ENCODE measurements around the gene RPA3.

Gene RPA3

DNA sequence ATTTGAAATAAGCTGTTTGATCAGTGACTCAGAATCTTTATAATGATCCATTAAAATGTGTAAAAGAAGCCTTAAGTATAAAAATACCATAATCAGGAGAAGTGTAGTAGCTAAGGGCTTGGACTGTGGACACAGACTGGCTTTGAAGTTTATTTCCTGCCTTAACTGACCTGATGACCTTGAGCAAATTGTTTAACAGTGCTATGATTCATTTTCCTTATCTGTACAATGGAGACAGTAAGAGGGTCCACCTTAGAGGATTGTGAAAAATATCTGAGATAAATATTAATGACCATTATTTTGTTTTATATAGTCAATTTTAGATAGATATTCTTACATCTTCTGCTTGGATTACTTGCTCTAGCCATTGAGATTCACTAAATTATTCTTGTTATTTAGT lies 13.3 kb upstream of the RPA3 start:
- DNase-seq, result no peak

DNA sequence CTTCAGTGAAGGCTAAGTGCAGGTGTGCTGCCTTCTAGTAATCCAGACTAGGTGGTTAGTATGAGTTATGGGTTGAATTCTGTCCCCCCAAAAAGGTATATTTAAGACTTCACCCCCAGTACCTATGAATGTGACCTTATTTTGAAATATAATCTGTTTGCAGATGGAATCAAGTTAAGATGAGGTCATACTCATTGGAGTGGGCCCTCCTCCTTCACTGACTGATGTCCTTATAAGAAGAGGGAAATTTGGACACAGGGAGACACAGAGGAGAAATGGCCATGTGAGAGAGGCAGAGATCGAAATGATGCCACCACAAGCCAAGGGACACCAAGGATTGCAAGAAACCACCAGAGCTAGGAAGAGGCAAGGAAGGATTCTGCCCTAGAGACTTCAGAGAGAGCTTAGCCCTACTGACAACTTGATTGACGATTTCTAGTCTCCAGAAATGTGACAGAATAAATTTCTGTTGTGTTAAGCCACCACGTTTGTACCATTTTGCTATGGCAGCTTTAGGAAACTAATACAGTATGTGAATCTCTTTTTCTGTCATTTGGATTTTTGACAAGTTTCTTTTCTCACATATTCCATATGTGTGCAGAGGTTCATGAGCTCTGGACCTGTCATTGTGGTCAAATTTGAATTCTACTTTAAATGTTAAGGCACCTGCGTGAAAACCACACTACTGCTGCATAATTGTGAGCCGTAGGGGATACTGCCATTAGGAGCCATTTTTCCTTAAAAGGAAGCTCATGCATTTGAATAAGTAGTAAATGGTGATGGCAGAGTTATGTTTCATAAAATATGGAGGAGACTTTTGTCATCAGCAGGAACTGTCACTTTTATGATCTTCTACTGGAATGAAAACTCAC lies 2.6 kb upstream of the RPA3 start:
- DNase-seq, result peak; percentile 53

DNA sequence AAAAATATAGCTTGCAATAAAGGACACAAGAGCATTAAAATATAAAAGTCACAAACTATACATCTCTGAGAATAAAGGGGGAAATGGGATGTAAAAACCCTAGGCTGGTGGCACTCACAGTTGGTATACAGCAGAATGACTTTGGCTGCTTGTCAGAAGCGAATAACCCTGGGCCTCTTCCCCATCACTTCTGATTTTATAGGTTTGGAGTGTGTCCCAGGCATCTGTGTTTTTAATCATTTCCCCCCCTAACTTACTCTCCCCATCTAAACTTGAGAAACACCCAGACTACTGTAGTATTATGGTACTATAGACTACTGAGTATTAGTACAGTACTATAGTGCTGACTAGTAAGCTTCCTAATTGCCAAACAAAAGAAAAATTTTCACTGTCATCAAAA lies 1.8 kb upstream of the RPA3 start:
- DNase-seq, result peak; percentile 88

DNA sequence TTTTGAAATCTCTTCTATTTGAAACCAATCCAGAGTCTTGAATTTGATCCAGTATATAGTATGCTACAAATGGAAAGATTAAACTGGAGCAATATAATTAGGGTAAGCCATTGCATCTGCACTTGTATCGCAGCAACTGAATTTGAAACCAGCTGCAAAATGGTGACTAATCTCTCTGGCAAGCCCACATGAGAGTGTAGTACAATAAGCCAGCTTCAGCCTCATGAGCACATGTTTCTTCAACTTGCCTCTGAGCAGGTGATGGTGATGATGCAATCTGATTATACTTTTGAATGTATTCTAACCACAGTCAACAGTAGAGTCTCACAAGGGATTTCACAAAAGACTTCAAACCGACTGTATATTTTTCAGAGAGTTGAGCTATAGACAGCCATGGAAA lies 829 bp upstream of the RPA3 start:
- peak; percentile 99 for DNase-seq

DNA sequence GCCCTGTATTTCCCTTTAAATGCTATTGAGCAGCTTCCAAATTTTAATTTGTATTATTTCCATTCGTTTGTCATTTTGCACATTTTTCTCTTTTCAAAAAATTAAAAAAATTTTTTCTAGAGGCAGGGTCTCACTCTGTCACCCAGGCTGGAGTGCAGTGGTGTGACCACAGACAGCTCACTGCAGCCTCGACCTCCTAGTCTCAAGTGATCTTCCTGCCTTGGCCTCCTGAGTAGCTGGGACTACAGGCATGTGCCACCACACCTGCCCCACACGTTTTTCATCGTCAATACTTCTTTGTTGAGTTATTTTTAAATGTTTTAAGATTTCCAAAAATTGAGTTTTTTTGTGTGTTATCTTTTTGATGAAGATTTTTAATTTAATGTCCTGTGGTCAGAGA lies 4.7 kb downstream of the RPA3 start:
- no peak for DNase-seq

DNA sequence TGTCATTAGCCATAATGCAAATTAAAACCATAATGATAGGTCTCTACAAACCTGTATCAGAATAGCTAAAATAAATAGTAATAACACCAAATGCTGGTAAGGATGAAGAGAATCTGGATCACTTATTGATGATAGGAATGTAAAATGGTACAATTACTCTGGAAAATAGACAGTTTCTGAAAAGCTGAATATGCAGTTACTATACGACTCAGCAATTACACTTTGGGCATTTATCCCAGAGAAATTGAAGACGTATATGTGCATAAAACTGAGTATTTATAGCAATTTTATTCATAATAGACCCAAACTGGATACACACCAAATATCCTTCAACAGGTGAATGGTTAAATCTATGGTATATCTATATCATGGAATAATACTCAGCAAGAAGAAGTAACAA lies 7.9 kb downstream of the RPA3 start:
- no peak for DNase-seq

DNA sequence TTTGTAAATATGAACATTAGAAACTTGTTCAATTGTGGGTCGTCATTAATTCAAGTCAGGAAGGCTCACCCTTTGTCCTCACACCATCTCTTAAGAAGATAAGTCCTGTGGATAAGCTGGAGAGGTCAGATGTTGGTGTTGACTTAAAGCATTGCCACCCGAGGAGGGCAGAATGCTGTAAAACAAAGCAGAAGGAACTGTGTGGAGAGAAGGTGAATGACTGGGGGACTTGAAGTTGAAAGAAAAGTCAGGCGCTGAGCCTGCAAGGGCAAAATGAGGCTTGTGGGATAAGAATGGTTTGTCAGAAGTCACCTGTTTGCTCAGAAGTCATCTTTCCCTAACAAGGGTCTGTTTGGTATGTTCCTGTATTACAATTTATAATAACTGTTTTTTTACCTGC lies 9.1 kb downstream of the RPA3 start:
- DNase-seq, result peak; percentile 55

DNA sequence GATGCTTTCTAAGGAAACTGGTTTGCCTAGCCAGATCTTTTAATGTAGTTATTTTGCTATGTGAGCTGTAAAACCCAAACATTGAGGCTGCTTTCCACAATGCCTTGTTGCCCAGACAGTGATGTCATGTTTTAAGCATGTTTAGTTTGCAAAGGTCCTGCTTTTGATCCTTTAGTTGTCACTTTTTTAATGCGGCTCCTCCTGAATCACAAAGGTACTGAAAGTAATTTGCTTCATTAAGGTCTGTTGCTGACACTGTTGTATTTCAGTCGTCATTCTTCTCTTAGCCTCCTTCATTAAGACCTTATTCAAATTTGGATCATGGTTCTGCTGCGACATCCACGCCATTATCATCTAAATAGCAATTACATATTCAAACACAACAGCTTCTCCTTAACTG lies 10.6 kb downstream of the RPA3 start:
- peak; percentile 70 for DNase-seq

DNA sequence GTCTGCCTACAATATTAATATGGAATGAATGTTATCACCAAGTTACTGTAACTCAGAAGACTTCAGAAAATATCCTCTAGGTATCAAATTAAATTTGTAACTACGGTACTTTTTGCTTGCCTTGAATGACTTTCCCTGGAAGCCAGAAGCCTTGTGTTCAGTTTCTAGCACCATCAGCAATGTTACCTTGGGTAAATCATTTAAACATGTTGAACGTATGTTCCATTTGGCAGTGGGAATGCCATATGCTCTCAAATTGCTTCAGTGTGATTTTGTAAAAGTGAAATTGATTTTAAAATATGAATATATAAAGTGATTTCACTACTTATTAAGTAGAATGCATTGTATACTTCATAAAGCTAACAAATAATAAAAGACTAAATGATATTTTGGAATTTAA lies 11.2 kb downstream of the RPA3 start:
- DNase-seq, result peak; percentile 66

DNA sequence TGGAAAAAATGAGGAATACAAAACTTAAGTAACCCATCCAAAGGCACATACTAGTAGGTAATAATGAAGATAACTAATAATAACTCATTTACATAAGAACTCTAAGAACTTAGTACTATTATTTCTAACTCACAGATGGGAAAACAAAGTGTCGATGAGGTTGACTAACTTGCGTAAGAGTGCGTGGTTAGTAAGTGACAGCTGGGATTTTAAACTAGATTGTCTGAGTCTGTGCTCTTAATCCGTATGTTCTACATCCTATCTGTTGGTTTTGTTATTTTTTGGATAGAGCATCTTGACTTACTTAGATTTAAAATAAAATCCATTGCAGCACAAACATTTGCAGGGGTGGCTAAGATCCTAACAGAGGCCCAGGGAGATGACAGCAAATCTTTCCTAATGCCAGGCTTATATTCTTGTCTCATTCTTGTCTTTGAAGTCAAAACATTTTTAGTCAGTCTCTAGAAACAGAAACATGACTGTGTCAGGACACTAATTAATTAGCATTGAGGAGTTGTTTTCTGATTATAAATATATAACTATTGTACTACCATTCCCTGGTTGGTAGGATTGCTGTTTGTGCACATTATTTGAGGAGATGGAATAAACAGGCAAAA lies 11.7 kb downstream of the RPA3 start:
- DNase-seq, result peak; percentile 55

DNA sequence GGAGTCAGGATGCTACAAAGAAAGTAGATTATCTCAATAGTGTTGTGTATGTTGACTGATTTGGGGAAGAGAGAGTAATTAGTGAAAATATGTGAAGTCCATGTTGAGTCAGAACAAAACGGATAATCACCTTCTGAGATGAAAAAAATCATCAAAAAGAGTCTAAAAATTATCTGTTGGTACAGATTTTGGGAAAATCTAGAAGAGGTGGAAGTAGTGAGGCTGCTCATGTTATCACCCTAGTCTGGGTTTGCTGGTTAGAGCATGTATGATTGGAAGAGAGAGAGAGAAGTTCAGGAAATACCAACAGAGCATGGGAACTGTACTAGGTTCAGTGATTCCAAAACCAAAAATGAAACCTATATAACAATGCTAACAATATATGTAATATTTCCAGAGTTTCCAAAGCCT lies 12.3 kb downstream of the RPA3 start:
- no peak for DNase-seq

DNA sequence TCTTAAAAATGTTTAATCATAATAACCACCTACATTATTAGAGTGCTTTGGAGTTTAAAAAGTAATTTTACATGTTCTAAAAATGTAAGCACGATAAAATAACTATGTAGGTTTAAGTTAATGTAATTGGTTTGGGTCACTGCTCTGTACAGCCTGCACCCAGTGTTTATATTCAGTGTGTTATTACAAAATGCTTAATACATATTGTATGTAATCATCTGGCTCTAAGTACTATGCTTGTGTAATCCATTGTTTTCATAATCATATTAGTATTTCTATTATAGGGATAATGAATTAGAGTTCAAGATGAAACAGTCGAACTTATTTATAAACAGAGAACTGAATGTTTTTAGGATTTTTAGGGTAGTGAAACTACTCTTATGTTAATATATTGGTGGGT lies 13.1 kb downstream of the RPA3 start:
- DNase-seq, result no peak

DNA sequence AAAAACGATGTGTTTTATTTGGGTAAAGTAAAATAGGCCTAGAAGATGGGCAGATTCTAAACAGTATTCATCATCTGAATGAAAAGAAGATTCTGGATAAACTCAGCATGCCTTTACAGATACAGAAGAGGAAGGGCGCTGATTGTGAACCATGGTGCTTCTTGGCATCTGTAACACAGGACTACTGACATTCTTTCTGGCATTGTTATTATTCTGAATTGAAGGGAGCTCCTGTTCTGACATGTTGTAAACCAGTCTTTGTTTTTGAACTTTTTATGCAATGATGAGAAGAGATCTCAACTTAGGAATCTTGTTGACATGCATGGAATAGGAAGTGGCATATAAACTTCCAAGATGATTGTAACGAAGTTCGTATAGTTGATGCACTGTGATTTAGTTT lies 13.5 kb downstream of the RPA3 start:
- no peak for DNase-seq

DNA sequence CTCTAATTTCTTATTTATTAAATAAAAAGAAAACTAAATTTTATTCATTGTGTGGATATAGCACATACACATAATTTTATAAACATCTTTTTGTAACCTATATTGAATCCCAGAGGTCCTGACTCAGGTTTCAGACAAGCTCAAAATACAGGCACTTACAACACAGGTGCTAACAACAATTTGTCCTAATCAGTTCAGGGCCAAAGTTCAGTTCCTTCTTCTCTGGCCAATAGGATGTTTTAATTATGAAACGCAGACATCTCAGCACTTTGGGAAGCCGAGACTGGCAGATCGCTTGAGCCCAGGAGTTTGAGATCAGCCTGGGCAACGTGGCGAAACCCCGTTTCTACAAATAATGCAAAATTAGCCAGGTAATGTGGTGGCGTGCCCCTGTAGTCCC lies 15.0 kb downstream of the RPA3 start:
- no peak for DNase-seq

DNA sequence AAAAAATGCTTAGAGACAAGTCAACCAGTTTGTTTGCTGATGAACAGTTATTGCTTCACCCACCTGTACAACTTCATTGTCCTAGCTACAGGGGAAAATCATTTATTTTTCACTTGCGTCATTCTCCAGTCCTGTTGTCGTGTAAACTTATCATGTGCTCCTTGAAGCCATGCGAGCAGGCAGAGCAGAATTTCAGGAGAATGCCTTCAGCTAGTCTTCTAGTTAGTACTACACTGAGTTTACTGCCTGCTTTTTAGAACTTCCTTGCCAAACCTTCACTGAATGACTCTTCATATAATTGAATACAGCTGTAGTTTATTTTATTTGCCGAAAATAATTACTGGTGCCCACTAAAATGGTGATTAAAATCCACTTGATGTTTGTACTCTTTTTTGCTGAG lies 15.6 kb downstream of the RPA3 start:
- DNase-seq, result no peak

DNA sequence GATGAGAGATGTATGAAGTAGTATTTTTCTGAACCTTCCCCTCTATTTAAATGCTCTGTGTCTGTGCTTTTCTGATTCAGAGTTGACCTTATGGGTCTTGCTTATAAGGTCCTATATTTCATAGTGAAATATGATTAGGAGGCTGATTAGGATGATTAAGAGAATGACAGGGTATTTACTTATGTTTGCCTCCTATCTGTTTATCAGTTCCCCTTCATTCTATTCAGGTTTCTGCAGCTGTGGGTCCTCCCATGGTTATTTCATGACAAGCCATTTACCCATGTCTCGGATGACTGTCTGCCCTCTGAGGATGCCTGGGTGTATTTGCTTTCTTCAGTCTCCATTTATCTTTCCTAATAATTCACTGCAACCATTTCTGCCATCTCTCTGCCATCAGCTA lies 16.9 kb downstream of the RPA3 start:
- DNase-seq, result no peak

DNA sequence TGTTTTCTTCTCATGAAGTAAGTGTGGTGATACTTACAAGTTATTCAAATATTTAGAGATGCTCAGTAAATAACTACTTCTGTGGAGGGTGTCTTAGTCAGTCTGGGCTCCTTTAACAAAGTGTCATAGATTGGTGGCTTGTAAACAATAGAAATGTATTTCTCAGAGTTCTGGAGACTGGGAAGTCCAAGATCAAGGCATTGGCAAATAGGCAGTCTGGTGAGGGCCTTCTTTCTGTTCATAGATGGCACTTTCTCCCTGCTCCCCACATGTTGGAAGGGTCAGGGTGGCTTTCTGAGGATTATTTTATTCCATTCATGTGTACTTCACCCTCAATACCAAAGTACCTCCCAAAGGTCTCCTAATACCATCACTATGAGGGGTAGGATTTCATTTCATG lies 18.4 kb downstream of the RPA3 start:
- DNase-seq, result no peak

DNA sequence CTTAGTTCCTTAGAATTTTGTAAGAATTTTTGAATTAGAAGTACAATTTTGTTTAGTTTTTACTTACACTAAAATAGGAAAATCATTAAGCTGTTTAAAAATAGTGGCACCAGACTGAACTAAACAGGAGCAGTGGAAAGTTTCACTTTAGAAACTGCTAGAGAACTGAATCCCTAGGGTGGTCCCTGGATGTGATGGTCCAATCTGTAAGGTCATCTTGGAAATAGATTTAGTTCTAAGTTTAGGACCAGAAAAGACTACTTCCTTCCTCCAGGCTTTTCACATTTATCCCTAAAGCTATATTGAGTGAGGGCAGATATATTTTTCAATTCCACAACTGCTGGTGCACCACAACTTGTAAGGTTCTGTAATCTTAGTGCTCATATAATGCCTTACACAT lies 19.0 kb downstream of the RPA3 start:
- no peak for DNase-seq

DNA sequence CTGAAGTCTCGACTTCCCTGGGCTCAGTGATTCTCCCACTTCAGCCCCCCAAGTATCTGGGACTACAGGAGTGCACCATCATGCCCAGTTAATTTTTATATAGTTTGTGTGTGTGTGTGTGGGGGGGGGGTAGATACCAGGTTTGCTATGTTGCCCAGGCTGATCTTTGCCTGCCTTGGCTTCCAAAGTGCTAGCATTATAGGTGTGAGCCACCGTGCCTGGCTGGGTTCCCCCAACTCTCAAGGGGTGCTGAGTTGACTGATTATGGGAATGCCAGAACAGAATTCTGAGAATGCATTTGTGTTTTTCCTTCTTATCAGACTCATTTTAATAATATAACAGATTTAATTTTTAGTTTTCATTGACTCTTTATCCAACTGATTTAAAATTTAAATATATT lies 19.5 kb downstream of the RPA3 start:
- DNase-seq, result no peak

DNA sequence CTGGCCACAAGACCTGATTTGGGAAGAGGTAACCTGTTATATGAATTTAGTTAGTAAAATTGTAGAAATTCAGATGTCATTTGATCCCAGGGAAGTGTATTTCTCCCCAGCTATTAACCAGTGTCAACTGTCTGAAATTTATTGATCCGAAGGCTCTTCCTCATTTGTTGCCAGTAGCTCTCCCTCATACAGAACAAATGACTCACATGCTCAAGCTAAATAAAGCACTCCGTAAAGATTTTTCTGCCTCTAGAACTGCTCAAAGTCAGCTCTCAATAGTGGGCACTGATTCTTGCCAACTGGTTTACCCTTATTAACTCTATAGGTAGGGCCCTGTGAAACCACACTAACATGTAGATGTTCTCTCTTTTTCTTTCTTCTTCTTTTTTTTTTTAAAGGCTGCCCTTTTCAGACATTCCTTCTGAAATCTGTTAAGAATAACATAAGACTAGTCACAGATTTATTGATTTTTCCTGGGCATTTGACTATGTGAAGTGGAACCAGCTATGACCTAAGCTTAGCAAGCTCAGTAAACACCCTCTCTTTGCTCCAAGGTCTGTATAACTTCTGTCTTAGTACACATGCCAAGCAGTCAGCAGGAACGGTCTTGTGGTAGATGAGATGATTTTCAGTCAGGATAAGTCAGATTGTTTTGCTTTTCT lies 21.8 kb downstream of the RPA3 start:
- DNase-seq, result no peak

DNA sequence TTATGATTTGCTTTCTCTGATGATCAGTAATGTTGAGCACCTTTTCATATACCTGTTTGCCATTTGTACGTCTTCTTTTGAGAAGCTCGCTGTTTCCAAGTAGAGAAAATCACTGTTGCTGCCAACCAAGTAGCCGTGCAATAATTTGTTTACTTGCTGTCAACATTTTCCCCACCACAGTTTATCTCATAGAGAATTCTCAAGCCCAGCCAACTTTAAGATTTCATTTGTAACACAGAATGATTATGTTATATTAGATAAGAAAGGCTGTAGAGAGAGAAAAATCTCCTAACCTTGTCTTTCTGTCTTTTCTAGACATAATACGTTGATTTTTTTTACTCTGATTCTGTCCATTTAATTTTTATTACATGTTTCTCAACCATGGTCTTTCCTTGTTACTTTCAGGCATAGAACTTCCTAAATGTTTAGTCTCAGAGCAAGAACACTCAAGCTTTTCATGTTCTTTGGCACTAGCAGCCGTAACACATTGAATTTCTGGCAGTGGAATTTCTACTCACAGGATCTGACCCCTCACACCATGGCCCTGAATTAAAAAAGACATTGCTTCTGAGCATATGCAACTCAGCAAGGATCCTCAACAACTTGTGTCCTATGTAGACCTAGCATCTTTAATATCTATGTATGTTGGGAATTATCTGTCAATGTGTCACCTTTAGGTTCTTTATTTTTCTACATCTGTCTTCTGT lies 23.1 kb downstream of the RPA3 start:
- no peak for DNase-seq

DNA sequence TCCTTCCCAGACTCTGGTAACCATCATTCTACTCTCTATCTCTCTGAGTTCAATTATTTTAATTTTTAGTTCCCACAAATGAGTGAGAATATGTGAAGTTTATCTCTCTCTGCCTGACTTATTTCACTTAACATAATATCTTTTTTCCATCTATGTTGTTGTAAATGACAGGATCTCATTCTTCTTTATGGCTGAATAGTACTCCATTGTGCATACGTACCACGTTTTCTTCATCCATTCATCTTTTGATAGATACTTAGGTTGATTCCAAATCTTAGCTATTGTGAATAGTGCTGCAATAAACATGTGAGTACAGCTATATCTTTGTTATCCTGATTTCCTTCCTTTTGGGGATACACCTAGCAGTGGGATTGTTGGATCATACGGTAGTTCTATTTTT lies 23.9 kb downstream of the RPA3 start:
- no peak for DNase-seq

DNA sequence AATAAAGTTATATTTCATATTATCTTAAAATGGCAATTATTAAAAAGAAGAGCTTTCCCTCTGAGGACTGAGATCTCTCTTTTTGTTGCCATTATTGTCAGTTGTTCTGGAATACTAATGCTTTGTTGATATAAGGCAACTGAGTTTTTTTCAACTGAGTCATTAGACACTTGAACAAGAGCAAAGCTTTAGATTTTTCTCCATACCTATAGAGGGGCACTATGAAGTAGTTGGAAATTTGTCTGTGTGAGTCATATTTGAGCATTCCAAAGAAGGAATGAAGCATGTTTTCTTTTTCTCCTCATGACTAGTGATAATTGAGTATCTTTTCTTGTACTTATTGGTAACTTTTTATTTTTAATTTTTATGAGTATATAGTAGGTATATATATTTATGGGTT lies 24.5 kb downstream of the RPA3 start:
- no peak for DNase-seq

DNA sequence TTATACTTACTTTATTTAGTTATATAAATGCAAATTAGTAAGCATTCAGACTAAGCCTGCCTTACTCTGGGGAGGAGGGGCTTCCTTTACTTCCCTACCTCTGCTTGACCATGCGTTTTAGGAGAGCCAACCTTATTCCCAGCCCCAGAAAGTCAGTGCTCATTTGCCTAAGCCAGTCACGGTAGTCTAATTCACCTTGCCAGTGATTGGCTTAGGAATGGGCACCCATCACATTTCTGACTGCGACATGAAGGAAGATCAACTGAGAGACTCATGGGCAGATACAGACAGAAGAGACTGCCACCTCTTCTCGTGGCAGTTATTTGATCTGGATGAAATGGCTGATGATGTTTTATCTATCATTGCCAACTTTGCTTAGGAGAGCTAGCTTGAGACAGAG lies 29.5 kb downstream of the RPA3 start:
- DNase-seq, result no peak
